Posterior cingulate gyrus (tissue), 11 donors: ENCODE data around the gene OXCT1.
A peak's percentile ranks its signal among the peaks of the same experiment; 100 is the strongest.
"Not testable (repeated sequence)": the region's sequence is repeated elsewhere in the genome, so short reads cannot be mapped to it uniquely, and the experiment has no call there.

Source experiments
- DNase-seq, 10 donors: peaks; one replicate each; pipeline versions ENCODE4 v3.0.0 to v3.0.0-alpha.2; 2020 to 2021; ENCODE audit warnings: mixed read lengths in 3 of 10
- intact Hi-C: fragments of 100-400 bp; cut with DNase I; formaldehyde crosslinking; loops from one replicate; pipeline ENCODE4 v1.15.1; 2023

The OXCT1 gene

GRCh38 chr5:41875121-41875520, 4.9 kb upstream of the OXCT1 start:
- intact Hi-C loops = no loop called here
- no peak for DNase-seq

- intact Hi-C loops = no loop called here
- no peak for DNase-seq
These were observed 4.4 kb upstream of the OXCT1 start for GRCh38 chr5:41874512-41875060.

GRCh38 chr5:41871852-41872251, 1.6 kb upstream of the OXCT1 start:
- intact Hi-C loops = loop anchor here (2.0 kb wide), 1 partner anchor 33 kb away; the partner anchor contains the start of gene RIMOC1
- peak in 2 of 10 donors; percentile 21 for DNase-seq

- no peak for DNase-seq
- intact Hi-C loops = loop anchor here (2.0 kb wide), 1 partner anchor 34 kb away; the partner anchor contains the start of gene RIMOC1
These were observed 413 bp upstream of the OXCT1 start for GRCh38 chr5:41870627-41871048.

GRCh38 chr5:41869151-41869723, 988 bp downstream of the OXCT1 start:
- peak in 6 of 10 donors; percentile 10 to 92 (median 43) for DNase-seq
- intact Hi-C loops = no loop called here

DNA sequence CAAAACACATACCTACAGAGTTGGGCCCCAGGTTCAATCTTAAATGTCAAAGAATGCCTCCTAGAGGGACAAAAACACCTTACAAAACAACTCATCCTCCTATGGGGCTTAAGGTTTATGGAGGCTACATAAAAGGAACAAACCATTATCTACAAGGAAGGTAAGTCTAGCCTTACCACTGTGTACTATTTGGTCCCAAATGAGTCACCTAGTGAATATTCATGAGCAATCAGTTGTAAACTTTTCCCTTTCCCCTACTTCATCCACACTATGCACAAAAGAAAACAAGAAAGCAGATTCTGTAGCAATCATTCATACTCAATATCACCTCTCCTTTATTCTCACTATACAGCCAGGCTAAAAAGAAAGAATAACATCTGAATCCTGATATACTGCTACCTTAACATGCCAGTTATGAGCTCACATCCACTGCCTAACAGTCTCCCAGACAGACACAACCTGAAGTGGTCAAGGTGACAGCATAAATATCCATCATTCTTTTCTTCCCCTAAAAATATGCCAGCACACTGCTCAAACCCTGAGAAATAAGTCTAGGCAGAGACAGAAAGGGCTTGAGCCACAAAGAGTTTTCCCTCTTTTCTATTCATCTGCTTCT, 6.2 kb downstream of the OXCT1 start:
- intact Hi-C loops = no loop called here

GRCh38 chr5:41858890-41859289, 11.3 kb downstream of the OXCT1 start:
- DNase-seq = no peak
- intact Hi-C loops = loop anchor here (5.0 kb wide), 1 partner anchor 1028 kb away; no protein-coding TSS in a partner anchor

More for the DNA sequence above, 6.2 kb downstream of the OXCT1 start:
- DNase-seq = no peak

GRCh38 chr5:41857989-41858388, 12.2 kb downstream of the OXCT1 start:
- no peak for DNase-seq
- intact Hi-C loops = loop anchor here (2.0 to 5.0 kb wide), 2 partner anchors 909 to 1029 kb away; no protein-coding TSS in a partner anchor

DNA sequence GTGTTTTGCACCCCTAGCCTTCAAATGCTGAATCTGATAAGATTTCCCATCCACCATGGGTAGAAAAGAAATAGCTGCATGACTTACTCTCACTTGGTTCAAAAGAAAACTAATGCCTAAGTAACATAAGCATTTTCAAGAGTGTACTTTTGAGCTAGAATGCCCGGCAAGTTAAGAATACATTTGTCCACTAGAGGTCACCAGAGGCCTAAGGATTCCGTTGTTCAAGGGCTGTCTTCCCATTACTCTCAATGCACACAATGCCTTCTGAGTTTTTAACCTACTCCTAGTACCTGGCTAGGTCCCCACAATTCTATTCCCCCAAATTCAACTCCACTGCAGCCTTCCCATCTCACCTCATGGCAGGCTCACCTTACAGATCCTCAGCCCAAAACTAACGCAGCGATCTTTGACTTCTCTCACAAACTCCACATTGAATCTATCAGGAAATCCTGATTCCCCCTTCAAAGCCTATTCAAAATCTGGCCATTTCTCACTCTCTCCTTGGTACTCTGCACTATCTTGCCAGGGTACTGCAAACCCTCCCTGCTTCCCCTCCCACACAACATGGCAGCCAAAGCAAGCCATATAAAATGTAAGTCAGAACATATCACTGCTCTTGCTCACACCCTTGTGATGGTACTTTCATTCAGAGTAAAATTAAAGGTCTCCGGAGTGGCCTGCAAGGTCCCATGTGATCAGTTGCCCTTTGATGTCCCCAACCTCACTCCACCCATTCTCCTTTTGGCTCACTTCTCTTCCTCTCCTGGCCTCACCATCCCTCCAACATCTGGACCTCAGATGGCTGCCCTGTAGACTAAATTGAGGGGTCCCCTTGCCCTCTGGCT, 13.4 kb downstream of the OXCT1 start:
- intact Hi-C loops = loop anchor here (1.0 to 5.0 kb wide), 4 partner anchors 68 to 1030 kb away; partner anchors contain the start of gene FBXO4
- DNase-seq = peak in 5 of 10 donors; percentile 32 to 79 (median 42)

DNA sequence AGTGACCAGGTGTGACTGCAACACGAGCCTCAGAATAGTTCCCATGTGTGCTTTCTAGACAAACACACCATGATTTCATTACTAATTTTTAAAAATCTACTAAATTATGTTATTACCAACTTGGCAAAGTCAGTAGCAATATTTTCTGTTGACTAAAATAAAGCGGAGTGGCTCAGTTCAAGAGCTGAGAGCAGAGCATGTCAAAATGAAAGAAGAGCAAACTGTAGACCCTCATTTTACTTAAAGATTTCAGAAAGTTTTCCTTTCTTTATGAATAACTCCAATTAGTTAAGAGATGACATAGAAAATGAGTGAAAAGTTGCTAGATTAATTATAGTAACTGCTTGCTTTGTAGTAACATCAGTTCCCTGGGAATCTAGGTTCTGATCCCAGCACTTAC, 17.9 kb downstream of the OXCT1 start:
- intact Hi-C loops = no loop called here
- DNase-seq = no peak

DNA sequence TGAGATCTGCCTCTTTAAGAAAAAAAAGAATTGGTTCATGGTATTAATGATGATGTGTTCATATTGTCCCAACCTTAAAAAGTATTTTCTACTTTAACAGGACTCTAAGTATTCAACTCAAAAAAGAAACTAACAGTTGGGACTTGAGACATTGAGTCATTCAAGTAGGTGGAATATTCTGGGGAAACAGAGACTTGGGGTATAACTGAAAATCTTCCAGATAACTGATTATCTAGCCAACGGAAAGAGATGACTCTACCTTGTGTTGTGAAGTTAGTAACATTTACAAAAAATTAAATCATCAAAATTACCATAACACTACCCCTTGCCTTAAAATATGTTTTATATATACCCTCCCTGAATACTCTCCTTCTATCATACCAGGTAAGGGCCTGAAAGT, 19.1 kb downstream of the OXCT1 start:
- intact Hi-C loops = no loop called here

DNA sequence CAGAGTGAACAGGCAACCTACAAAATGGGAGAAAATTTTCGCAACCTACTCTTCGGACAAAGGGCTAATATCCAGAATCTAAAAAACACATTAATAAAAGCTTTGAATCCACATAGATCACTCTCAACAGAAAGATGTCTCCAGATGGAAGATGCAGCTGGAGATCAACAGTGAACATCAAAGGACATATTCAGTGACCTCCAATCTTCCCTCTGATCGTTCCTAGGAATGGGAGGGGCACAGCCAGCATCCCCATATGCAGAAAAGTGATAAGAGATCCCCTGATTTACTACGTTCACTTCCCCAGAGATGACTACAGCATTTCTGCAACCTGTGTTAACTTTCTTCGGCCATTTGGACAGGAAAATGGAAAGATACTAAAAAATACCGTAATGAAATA, 21.2 kb downstream of the OXCT1 start:
- DNase-seq = no peak
- intact Hi-C loops = no loop called here

More for the DNA sequence above, 19.1 kb downstream of the OXCT1 start:
- no peak for DNase-seq

DNA sequence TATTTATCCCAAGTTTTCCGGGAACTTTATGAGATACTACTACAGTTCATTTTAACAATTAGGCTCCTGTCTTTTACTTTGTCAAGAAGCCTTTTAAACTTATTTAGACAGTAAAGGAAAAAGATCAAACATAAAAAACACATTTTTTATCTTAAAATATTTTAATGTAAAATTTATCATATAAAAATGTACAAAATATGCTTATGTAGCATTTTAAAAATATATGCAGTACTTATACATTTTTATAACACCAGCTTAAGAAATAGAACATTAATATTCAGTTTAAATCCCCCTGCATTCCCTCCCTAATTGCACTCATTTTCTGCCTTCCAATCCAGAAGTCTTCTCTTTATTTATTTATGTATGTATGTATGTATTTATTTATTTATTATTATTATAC, 24.5 kb downstream of the OXCT1 start:
- DNase-seq, intact Hi-C loops: not testable (repeated sequence)

DNA sequence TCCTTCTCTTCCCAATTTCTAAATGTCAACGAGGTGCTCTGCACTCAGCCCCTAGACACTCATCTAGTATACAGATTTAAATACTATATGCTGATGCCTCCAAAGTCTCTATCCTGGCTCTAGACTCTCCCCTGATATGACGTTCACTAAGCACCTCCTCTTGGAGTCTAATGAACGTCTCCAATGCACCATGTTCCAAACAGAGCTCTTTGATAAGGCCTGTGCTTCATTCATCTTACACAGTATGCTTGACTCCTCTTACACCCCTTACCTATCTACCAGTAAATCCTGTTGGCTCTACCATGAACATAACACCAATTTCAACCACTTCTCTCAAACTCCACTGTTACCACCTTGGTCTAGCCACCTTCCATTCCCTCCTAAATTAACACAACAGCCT, 25.7 kb downstream of the OXCT1 start:
- intact Hi-C loops = no loop called here
- DNase-seq = no peak

DNA sequence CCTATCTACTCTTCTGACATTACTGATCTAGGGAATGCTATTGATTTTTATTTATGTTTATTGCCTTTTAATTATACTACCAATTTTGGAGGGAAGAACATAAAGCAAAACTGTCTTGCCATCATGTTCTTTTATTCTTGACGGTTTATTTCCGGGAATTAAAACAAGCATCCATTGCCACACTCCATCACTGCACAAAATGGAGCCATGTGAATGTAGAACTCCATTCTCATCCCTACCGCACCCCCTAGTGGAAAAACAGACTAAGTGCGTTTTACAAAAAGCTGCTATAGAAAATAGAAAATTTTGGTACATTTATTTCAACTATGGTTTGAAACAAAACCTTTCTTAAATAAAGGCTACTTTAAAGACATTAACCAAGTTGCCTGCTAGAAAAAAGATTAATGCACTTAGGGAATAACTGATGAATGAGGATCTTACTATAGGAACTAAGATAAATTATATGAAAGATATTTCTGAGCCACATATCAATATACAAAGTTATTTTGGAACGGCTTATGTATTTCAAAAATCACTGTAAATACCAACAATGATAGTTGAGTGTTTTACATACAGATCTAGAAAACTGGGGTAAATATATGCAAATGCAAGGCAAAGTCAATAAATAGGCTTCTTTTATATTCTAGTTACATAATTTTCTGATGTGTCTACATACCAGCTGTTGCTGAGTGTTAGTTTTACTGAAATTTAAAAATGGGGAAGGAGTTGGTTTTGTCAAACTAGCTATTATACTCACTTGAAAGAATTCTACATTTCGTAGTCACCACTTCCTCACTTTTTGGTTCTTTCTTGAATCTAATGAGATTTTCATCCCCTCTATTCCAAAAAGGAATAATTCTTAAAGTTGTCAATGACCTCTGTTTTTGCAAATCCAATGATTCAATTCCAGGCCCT, 26.5 kb downstream of the OXCT1 start:
- intact Hi-C loops = loop anchor here (1.0 kb wide), 1 partner anchor 573 kb away; no protein-coding TSS in a partner anchor
- peak in 1 of 10 donors; percentile 21 for DNase-seq

GRCh38 chr5:41842777-41843176, 27.4 kb downstream of the OXCT1 start:
- intact Hi-C loops = loop anchor here (1.0 kb wide), 1 partner anchor 572 kb away; no protein-coding TSS in a partner anchor
- DNase-seq = no peak

GRCh38 chr5:41841325-41841724, 28.9 kb downstream of the OXCT1 start:
- intact Hi-C loops = no loop called here
- DNase-seq = no peak

GRCh38 chr5:41840251-41840650, 30.0 kb downstream of the OXCT1 start:
- intact Hi-C loops = no loop called here
- no peak for DNase-seq

GRCh38 chr5:41837793-41838192, 32.4 kb downstream of the OXCT1 start:
- DNase-seq = no peak
- intact Hi-C loops = no loop called here

DNA sequence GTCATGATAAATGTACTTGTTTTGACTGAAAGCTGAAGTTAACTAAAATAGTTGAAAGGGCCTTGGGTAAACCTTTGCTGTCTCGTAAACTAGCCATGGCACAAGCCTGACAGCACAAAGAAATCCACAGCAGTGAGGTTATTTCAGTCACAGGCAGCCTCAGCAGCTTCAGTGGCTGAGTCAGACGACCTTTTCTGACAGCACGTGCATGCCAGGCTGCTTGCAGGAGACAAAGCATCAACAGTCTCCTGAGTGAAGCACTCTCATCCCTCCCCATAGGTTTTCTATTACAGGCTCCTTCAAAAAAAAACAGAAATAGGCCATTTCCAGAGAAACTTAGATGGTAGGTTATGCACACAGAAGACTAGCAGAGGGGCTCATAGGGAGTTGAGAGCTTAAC, 34.6 kb downstream of the OXCT1 start:
- peak in 8 of 10 donors; percentile 27 to 85 (median 48) for DNase-seq
- intact Hi-C loops = no loop called here
